ENCODE data around the gene ROS1.

The ROS1 gene

GRCh38 chr6:117288083-117288715, 137.5 kb downstream of the ROS1 start:
- DNase-seq (ENCODE audit: extremely low read depth, low read depth), result no peak
- no peak overlapping the region for H3K4me3 ChIP-seq (replicated peaks; ENCODE audit: low read depth, low read length)
- TF ChIP-seq, protein P1, sequence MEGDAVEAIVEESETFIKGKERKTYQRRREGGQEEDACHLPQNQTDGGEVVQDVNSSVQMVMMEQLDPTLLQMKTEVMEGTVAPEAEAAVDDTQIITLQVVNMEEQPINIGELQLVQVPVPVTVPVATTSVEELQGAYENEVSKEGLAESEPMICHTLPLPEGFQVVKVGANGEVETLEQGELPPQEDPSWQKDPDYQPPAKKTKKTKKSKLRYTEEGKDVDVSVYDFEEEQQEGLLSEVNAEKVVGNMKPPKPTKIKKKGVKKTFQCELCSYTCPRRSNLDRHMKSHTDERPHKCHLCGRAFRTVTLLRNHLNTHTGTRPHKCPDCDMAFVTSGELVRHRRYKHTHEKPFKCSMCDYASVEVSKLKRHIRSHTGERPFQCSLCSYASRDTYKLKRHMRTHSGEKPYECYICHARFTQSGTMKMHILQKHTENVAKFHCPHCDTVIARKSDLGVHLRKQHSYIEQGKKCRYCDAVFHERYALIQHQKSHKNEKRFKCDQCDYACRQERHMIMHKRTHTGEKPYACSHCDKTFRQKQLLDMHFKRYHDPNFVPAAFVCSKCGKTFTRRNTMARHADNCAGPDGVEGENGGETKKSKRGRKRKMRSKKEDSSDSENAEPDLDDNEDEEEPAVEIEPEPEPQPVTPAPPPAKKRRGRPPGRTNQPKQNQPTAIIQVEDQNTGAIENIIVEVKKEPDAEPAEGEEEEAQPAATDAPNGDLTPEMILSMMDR (IDR thresholded peaks at IDR 0.05; ENCODE audit: low read depth, low read length, missing control alignments), result no peak

DNA sequence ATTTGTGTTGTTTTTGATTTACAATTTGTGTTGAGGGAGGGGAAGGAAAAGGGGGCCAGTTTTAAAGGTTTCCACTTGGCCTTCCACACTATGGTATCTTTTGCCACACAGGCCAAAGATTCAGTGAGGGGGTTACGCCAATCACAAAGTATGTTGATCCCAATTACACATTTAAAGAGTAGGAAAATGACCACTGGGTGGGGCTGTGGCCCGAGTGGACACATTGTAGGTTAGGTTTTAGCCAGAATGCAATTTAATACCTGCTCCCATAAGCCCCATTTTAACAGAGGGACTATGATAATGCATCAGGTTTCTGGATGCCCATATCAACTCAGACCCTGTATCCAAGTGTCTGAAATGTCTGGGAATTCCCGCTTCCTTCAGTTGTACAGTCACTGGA, 144.8 kb downstream of the ROS1 start:
- TF ChIP-seq, protein P1 (IDR thresholded peaks at IDR 0.05; ENCODE audit: low read depth, low read length, missing control alignments), result peak; percentile 37
- H3K4me3 ChIP-seq (replicated peaks; ENCODE audit: low read depth, low read length), result no peak overlapping the region
- no peak for DNase-seq (ENCODE audit: extremely low read depth, low read depth)

DNA sequence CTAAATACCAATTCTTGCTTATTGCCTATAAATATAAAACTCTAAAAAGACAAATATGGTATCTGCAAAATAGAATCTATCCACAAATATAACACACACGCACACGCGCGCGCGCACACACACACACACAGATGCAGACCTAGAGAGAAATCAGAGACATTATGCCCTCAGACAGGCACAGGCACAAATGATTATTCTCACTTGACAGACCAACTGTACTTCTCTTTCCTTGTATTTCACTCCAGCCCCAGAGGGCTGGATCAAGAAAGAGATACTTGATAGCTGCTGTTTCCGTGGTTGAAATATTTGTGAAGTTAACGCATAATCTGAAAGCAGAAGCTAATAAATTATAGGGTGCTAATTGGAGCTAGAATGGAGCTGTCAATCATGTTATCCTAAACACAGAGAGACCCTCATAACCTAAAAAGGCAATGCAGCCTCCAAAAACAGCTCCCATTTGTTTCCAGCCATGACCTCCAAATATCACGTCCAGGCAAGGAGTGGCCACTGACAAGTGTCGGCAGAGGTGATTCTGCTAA, 148.9 kb downstream of the ROS1 start:
- TF ChIP-seq, protein P1 (IDR thresholded peaks at IDR 0.05; ENCODE audit: low read depth, low read length, missing control alignments), result no peak
- DNase-seq (ENCODE audit: extremely low read depth, low read depth), result no peak
- no peak overlapping the region for H3K4me3 ChIP-seq (replicated peaks; ENCODE audit: low read depth, low read length)

DNA sequence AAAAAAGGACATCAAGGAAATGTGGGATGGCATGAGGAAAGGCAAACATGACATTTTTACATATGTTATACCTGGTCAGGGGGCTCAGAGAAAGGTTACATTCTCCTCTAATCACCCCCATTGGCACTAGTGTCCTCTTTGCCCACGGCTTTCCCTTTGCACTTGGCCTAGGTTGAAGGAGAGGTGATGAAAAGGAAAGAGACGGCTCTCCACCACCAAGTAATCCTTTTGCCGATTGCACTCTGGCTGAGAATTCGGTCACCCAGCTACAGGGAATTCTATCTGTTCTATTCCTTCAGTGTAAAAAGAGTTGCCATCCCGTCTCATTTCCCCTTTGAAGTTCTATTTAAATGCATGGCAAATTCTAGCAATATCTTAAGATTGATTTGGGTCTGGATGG, 150.0 kb downstream of the ROS1 start:
- no peak overlapping the region for H3K4me3 ChIP-seq (replicated peaks; ENCODE audit: low read depth, low read length)
- TF ChIP-seq, protein P1 (IDR thresholded peaks at IDR 0.05; ENCODE audit: low read depth, low read length, missing control alignments), result no peak

GRCh38 chr6:117275205-117275604, 150.5 kb downstream of the ROS1 start:
- TF ChIP-seq, protein P1 (IDR thresholded peaks at IDR 0.05; ENCODE audit: low read depth, low read length, missing control alignments), result no peak
- H3K4me3 ChIP-seq (replicated peaks; ENCODE audit: low read depth, low read length), result no peak overlapping the region
- DNase-seq (ENCODE audit: extremely low read depth, low read depth), result no peak

More for the DNA sequence above, 150.0 kb downstream of the ROS1 start:
- no peak for DNase-seq (ENCODE audit: extremely low read depth, low read depth)

DNA sequence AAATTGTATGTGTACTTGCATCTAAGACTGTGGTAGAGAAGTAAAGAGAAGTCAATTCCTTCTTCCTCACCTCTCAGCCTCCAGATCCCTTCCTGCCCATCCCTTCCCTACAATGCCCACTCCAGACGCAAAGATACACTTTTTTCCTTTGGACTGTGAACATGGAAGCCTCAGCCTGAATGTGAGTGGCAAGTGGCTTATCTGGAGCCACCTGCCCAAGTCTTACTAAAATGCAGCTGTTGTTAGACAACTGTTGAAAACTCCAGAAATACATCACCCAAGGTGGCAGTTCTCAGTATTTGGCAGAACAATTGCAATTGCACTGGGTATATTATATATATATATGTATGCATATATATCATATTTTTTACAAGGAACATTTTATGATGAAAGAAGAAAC, 152.9 kb downstream of the ROS1 start:
- TF ChIP-seq, protein P1 (IDR thresholded peaks at IDR 0.05; ENCODE audit: low read depth, low read length, missing control alignments), result no peak
- no peak for DNase-seq (ENCODE audit: extremely low read depth, low read depth)
- H3K4me3 ChIP-seq (replicated peaks; ENCODE audit: low read depth, low read length), result no peak overlapping the region

Measured in HFF-Myc (cell line).